HG02884 (cell line): Measurements from ENCODE around the gene ACOX3.
A peak's percentile ranks its signal among the peaks of the same experiment; 100 is the strongest.
"Not testable (repeated sequence)": the region's sequence is repeated elsewhere in the genome, so short reads cannot be mapped to it uniquely, and the experiment has no call there.

ENCODE experiments used
- ATAC-seq: cut with Tn5 transposase; IDR thresholded peaks from one replicate; pipeline ENCODE4 v1.9.1; 2021; ENCODE audit warnings: mild to moderate bottlenecking, moderate library complexity; ENCODE audit not compliant: unreplicated experiment

The ACOX3 gene

DNA sequence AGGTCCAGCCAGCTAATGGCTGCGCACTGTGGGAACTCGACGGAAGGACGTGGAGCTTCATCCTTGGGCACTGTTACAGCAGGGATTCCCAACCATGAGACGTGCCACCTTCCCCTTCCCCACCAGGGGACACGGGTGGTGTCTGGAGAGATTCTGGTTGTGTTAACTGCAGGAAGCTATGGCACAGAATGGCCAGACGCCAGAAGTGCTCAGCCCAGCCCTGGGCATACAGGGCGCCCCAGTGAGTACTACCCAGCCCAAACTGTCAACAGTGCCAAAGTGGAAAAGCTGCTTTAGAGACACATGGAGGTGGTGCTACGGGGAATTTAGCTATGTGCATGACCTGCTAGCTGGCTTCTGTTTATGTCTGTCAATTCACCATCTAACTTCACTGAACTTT lies 32.8 kb downstream of the ACOX3 start:
- no peak for ATAC-seq

DNA sequence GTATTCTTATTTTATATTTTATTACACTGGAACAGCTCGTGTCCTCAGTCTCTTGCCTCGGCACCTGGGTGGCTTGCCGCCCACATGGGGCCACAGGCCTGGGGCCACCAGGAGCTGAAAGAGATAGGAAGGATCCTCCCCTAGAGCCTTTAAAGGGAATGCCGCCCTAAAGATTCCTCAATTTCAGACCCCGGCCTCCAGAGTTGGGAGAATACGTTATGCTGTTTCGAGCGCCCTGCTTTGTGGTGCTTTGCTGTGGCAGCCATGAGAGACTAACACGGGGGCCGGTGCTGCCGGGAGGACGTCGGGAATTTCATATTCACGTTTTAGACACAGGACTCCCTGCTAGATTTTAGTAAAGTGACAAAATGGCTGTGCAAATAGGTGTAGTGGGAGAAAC lies 33.2 kb downstream of the ACOX3 start:
- no peak for ATAC-seq

DNA sequence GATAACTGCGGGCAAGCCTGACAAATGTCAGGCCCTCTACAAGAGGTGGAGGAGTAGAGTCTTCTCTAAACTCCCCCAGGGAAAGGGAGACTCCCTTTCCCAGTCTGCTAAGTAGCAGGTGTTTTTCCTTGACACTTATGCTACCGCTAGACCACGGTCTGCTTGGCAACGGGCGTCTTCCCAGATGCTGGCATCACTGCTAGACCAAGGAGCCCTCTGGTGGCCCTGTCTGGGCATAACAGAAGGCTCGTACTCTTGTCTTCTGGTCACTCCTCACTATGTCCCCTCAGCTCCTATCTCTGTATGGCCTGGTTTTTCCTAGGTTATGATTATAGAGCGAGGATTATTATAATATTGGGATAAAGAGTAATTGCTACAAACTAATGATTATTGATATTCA lies 33.6 kb downstream of the ACOX3 start:
- not testable (repeated sequence) for ATAC-seq

DNA sequence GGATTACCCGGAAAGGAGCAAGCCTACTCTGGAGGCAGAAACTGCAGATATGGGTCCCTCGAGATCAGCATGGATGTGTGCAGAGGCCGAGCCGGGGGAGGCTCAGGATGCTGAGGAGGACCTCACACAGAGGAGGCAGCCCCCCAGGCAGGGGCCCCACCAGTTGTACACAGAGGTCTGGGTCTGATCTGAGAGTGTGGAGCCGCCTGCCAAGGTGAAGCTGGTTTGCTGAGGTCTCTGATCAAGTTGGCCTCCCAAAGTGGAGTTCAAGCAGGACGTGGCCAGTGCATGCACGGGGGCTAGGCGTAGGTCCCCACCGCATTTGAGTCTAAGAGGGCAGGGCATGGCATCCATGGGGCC lies 35.0 kb downstream of the ACOX3 start:
- no peak for ATAC-seq

DNA sequence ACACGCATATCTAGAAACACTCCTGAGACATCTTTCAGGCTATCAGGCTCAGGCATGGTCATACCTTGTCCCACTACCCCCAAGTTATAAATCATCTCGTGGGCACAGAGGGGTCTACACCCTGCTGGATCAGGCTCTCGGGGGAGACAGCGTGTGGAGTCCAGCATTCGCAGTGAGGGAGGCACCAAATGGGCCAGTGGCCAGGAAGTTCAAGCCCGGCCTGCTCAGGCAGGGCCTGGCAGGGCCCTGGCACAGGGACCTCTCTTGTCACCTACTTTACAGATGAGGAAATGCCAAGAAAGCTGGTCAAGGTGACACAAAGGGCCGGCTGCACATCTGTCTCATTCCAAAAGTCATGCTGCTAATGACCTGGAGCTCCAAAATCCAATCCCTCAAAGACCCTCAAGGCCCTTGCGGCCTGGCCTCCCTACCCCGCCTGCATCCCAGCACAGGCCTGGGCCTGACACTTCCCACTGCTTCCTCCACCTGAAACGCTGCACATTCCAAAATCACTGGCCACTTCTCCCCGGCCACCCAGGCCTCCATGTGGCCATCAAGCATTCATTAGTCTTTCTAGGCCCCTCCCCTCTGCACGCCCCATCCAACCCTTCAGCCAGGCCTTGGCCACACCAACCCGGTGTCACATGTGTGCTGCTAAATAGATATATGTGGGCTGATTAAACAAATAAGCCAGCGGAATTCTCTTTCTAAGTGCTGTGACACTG lies 35.6 kb downstream of the ACOX3 start:
- no peak for ATAC-seq

DNA sequence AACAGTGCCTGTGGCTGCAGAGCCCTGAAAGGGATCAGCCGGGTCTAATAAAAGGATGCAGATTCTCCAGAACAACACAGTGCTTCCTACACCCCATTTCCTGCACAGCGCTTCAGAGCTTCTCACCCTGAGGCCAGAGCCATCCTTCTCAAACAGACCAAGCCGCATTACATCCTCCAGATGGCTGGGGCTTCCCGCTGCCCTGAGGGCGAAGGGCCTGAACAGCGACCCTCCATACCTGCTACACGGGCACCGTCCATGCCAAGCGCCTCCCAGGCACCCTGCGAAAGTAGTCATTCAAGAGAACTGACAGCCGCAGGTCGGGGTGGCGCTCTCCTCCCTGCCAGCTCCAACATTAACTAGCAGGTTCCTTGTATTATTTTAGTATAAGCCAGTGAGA lies 36.5 kb downstream of the ACOX3 start:
- no peak for ATAC-seq

DNA sequence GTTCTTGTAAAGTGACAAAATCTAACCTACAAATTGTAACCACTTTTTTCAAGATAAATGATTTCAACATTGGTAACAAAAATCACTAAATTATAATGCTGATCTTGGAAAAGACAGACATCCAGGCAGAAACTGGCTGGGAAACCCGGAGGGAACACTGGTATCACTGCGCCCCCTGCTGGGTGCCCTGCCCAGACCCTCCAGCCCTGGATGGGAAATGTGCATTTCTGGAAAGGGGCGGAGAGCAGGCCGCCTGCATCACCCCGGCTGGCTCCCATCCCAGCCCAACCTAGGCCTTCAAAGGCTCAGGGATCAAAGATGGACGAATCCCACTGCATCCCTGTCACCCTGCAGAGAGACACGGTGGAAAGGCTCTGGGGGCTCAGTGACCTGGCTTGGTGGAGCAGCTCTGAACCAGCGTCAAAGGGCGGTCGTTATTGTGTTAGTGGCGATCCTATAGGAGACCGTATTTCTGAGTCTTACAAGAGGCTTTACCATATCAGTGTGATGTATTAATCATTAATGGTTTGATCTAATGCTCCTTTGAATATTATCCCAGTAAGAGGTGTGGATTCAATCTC lies 37.3 kb downstream of the ACOX3 start:
- ATAC-seq: no peak

DNA sequence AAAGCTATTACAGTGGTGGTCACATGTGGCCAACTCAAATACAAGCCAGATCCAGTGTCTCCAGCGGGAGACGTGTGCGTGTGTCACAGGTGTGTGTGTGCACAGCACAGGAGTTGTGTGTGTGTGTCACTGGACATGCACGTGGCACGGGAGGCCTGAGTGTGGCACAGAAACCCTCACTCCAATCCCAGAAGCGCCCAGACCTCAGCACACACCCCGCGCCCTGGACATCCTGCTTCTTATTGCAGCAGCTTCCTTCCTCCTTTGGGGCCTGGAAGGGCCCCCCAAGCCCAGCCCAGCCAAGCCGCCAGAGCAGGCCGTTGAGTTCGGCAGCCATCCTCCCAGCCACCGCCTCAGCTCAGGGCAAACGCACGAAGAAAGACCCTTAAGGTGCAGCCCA lies 37.9 kb downstream of the ACOX3 start:
- no peak for ATAC-seq

DNA sequence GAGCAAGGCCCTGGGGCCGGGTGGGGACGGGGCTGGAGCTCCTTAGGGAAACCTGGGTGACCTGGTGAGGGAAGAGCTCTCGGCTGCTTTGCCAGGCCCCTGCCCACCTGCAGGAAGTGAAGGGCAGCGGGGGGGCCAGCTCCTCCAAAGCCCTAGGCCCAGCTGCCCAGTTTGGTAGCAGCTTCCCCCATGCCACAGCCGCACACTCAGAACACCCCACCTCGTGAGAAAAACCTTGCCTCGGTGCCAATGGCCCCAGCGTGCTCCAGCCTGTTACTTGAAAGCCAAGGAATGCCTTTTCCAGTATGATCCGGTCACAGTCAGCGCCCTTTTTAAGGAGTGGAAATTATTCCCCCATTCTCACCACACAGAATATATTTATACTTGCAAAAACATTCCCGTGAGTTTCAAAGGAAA lies 38.3 kb downstream of the ACOX3 start:
- ATAC-seq: no peak

DNA sequence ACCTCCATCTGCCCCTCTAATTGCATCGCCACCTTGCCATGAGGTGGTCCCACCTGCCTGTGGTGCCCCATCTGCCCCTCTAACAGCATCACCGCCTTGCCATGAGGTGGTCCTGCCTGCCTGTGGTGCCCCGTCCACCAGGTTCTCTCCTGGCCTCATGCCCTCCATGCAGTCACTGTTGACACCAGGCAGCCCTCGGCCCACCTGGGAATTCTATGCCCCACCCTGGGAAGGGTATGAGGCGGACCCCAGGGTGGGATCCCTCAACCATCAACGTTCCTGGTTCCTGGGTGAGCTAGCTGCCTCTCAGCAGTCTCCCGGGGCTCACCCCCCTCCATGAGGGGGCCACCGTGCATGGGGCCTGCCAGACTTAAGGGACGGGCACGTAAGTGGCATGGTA lies 38.9 kb downstream of the ACOX3 start:
- ATAC-seq: no peak

DNA sequence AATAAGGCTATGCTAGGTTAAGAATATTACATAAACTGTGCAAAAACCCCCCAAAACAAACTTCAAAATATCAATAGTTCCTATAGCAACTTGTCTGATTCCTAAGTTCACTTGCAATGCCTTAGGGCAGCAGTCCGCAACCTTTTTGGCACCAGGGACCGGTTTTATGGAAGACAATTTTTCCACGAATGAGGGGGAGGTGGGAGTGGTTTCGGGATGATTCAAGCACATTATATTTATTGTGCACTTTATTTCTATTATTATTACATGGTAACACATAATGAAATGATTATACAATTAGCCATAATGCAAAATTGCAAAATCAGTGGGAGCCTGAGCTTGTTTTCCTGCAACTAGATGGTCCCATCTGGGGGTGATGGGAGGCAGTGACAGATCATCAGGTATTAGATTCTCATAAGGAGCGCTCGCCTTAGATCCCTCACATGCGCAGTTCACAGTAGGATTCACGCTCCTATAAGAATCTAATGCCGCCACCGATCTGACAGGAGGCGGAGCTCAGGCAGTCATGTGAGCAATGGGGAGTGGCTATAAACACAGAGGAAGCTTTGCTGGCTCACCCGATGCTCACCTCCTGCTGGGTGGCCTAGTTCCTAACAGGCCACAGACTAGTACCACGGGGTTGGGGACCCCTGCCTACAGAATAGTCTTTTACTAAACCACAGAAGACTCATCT lies 39.7 kb downstream of the ACOX3 start:
- ATAC-seq: no peak

DNA sequence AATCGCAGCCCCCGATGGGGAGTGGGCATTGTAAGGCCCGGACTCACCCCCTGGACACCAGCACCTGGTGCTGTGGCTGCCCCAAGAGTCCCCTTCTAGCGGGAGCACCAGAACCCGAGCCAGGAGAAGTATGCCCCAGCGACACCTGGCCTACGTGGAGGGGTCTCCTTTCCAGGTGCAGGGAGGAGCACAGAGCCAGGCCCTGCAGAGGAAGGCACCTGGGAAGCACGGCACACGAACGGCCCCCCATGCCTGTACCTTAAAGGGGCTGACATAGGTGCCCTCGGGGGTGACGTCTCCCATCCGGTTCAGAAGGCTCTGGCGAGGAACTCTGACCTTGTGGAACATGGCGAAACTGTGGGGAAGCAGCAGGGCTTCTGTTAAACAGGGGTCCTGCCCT lies 41.2 kb downstream of the ACOX3 start:
- no peak for ATAC-seq

DNA sequence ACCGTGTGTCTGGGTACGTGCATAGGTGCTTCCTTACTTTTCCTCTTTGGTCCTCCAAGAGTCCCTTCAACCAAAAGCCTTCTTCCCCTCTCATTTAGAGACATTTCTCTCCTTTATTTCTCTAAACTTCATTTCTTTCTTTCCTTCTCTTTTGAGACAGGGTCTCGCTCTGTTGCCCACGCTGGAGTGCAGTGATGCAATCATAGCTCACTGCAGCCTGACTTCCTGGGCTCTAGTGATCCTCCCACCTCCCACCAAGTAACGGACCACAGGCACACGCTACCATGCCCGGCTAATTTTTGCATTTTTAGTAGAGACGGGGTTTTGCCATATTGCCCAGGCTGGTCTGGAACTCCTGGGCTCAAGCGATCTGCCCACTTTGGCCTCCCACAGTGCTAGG lies 42.2 kb downstream of the ACOX3 start:
- ATAC-seq: no peak

DNA sequence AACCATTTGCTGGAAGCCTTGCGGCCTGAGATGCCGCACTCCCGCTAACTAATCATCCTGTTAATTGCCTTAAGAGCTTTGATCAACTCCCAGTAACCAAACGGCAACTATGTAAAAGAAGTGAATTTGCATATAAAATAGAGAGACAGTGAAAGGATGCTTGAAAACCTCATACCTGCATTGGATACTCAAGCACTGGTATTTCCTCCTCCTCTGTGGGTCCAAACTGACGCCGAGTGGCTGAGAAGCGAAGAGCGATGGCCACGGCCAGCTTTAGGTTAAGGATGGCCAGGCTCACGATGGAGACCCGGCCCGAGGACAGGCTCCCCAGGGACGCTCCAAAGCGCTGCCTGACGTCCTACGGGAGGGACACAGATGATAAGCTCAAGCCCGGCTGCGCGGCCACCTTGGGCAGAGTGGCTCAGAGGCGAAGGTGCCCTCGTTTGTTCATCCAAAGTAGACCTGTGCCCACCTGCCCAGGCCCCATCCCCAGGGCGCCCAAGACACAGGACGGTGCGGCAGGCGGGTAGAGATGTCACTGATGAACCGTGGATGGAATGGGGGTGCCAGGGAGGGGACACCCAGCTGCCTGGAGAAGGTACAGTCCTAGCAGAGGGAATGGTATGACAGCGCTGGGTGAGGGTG lies 43.6 kb downstream of the ACOX3 start:
- ATAC-seq: no peak

DNA sequence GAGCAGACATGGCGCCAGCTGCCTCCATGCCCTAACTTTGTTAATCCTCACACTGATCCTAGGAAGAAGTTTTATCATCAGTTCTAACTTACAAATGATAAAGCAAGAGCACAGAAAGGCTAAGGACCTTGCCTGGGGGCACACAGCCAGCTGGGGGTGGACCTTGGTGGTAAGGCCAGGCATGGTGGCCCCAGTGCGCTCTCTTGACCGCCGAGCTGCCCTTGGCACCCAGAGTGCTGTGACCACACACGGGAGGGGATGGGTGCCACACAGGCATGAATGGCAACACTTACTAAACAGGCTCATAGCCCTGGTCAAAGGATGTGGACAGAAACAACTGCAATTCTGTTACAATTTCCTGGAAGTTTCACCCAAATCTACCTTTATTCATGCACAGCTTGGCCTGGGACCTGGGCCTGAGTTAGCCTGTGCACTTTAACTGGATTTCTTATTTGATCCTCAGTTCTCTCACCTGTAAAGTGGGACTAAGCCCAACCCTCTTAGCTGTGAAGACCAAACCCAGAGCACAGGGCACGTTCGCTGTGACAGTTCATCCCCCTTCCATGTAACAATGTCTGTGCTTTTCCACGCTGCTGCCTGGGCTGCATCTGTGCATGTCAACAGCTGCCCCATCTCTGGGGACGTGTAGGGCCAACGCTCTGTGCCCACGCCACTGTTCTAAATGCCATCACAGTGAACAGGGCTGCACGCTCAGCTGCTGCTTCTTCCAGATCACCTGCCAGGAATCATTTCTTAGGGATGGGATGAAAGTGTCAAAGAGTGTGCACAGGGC lies 44.8 kb downstream of the ACOX3 start:
- ATAC-seq: no peak

DNA sequence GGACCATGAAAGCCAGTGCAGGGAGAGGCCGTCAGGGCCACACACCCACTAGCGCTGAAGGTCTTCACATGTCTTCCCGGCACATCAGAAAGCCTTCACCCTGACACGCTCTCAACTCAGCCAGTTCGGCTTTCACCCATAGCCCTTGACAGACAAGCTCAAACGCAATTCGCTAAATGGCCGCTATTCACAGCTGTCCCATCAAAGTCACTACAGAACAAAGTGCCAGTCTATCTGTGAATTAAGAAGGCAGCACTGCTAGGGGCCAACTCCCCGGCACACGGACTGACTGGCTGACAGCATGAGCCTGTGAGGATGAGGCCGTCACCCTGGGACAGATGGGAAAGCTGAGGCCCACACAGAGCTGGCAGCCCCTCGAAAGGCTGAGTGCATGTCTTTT lies 45.7 kb downstream of the ACOX3 start:
- ATAC-seq: no peak

DNA sequence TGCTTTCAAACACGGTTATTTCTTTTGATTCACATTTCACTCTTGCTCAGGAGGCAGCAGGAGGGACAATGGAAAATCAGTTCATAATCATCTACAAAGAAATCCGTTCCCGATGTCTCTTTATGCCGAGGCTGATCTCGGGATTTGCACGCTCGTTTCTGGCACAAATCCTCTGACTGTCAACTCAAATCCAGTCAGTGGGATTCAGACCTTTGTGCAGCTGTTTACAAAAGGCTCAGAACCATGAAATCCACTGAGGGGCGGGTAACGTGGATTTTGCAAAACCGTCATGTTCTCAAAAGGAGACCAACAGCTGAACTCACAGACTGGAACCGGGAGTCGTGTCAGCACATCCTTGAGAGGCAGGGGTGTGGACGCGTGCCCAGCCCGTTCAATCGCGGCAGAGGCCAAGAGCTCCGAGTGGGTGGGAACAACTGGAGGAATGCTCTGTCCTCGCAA lies 46.4 kb downstream of the ACOX3 start:
- no peak for ATAC-seq

DNA sequence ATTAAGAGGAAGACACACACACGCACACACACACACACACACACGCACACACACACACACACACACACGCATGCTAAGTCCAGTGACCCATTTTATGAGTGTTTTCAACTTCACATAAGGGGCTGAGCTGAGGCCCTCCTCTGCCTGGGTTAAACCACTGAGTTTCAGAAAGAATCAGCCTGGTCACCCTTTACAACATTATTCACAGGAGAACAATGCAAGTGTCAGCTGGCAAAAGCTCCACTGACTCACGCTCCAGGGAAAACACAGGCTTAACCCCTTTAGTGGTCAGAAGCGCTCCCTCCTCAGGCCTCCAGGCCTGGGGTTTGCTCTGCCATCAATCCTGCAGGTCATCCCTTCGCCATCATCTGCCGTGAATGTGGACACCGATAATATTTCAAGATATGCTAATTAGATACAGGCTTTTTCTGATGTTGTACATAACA lies 46.9 kb downstream of the ACOX3 start:
- ATAC-seq: no peak

DNA sequence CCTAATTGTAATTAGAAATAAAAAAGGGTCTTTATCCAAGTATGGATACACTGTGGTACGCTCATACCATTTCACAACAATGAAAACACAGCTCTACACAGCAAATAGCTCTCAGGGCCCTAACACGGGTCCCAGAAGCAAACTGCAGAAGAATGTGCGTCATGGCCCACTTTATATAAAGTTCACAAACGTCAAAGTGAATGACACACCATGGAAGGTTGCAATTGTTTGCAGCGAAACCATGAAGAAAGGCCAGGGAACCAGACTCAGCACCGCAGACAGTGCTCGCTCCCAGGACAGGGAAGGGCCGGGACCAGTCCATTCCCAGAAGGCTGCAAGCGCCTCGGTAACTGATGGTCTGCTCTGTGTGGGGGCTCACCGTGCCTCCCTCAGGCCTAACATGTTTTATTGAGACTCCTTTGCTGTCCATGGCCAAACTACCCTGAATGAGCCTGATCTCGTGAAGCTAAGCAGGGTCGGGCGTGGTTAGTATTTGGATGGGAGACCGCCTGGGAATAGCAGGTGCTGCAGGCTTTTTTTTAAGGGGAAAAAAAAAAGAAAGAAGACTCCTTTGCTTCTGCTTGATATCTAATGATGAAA lies 47.8 kb downstream of the ACOX3 start:
- ATAC-seq: no peak

DNA sequence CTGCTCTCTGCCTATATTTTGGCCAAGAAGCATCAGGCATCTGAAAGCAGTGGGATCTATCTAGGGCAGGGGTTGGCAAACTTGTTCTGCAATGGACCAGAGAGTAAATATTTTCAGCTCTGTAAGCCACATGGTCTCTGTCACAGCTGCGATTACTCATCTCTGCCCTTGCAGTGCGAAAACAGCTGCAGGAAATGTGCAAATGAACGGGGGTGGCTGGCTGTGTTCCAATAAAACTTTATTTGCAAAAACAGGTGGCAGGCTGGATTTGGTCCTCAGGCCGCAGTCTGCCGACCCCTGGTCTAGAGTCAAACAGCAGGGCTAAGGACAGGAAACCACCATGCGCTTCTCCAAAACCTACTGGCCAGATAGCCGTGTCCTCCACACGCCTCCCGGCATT lies 48.6 kb downstream of the ACOX3 start:
- peak; percentile 86 for ATAC-seq

DNA sequence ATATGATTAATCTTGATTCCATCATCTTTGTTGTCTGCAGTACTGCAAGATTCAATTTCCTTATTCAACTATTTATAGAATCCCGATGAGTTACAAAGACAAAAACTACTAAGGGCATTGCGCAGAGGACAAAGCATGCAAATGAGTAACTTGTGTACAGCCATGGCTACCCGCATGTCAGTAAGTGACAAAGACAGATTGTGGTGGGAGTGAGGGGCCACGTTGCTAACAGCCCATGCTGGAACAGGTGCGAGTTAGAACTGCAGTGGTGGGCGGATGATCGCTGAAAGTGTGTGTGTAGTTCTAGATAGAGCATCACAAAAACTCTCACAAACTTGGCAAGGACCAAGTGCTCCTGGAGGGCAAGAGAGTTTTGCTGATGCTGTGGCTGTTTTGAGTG lies 49.5 kb downstream of the ACOX3 start:
- ATAC-seq: no peak
